ENCODE data around the gene ZDHHC7. TPM values are rescaled to one million over a fixed set of nuclear protein-coding genes. Genes with fewer than 3 reads are reported as not detected.
A peak's percentile ranks its signal among the peaks of the same experiment; 100 is the strongest.

Gene ZDHHC7
- total RNA-seq, 2 donors from 2014 or later: 33.2 to 35.2 TPM

DNA sequence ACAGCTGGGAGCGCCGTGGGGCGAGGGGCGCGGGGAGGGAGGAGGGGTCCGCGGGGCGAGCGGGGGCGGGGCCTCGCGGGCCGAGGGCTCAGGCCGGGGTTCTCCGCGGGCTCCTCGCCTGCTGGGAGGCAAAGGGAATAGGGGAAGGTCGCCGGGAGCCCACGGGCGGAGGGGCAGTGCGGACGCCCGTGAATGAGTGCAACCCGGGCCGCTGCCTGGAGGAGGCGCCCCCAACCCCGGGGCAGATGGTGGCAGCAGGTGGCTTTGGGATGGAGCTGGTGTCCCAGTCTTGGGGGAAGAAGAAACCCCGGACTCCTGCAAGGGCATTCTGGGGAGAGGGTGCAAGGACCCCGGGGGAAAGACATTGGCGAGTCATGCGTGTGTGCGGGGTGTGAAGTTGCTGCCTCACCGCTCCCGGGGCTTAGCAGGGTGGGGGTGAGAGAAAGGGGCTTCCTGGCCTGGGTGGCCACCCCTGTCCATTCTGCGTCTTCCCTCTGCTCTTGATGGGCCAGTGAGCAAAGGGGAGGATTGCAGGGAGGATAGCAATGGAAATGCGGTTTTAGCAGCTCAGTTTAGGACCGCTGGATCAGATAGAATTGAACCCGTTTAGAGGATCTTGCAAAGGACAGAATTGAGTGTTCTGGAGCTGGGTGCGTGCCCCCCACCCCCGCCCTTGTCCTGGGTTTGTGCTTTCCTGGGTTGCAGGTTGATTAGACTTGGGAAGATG lies 16.8 kb upstream of the ZDHHC7 start:
- DNase-seq (no peak), ATAC-seq (peak; percentile 17 to 34)
- intact Hi-C loops (cut with DNase I): no loop called here

DNA sequence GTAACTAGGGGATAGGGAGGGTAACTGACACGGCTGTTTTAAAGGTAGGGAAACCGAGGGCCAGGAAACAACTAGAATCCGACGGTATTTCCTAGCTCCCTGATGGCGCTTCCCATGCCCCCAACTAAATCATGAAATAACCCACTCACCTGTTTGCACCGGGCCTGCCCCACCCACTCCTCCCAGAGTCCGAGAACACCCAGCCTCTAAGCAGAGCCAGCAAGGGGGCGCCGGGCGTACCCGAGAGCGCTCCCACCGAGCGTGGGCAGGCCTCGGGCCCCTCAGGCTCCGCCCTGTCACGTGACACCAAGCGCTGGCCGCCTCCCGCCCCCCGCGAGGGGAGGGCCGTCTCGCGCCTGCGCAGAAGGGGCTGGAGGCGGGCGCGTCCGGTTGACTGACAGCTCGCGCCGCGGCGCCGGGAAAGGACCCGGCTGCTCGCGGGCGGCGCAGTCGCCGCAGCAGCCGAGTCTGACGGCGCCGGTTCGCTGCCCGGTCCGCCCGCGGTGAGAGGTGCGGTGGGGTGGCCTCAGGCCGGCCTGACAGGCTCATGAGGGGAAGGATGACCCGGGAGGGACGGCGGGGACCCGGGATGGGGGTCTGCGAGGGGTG lies 16.1 kb upstream of the ZDHHC7 start, which contains the start of gene KIAA0513:
KIAA0513 (plus strand) TSS at position 447 of the 609 bp plus-strand sequence. CDS start 39,277 bp downstream, outside the sequence.
- peak; percentile 94 for DNase-seq
- ATAC-seq: peak; percentile 92 to 94
- intact Hi-C loops (cut with DNase I): no loop called here

DNA sequence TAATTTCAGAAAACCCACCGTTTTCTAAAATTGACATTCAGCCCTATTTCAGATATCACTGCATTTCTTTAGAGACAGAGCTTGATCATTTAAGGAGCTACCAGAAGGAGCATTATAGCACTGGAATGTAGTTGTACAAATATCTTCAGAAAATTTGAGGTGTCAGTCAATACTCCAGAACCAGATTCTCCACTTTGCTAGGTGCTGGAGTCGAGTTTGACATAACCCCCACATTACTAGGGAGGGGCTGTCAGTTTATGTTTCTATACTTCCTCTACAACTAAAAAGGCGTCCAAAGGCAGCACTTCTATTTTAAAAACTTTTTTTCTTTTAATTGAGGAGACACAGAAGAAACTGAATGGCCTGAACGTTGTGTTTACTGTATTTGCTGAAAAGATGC lies 15.4 kb upstream of the ZDHHC7 start:
- intact Hi-C loops (cut with DNase I): no loop called here
- ATAC-seq: no peak
- DNase-seq: no peak

DNA sequence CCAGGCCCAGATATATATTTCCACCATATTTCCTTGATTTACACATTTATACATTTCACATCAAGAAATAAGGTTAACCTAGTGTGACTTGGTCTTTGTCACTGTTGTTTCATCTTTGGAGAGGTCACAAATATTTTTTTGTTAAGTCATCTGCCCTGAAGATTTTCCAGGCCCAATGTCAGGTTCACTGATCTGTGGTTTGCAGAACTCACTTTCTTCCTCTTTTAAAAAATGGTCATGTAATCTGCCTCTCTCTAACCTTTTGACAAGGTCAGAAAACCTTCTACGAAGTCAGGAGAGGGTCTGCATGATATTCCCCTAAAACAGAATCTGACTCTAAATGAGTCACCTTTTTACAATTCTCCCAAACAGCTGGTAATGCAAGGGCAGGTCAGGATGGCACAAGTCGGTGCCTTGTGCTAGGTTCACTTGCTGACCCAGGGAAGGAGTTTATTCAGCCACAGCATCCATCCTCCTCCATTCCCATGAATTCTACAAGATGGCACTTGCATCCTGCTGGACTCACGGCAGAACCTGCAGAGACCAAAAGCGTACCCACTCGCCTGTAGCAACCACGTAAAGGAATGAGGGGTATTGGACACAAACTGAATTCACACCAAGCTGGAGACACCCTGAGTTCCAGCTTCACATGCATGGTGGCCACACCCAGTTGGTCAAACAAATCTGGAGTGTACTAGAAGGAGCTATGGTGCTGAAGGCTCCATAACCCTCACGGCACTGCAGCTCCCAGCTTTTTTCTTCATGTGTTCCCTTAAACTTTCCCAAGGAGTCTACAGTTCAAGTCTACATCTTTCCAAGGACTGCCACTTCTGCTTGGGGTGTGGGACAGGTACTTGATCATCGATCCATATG lies 14.7 kb upstream of the ZDHHC7 start:
- intact Hi-C loops (cut with DNase I): no loop called here
- DNase-seq (no peak), ATAC-seq (no peak)

GRCh38 chr16:85019659-85020245 lies 8.4 kb upstream of the ZDHHC7 start:
- peak; percentile 47 for DNase-seq
- intact Hi-C loops (cut with DNase I): loop anchor here in 1 of 2 donors (10.0 kb wide), 1 partner anchor 65 kb away; no protein-coding TSS in a partner anchor
- ATAC-seq: peak; percentile 38 to 79

DNA sequence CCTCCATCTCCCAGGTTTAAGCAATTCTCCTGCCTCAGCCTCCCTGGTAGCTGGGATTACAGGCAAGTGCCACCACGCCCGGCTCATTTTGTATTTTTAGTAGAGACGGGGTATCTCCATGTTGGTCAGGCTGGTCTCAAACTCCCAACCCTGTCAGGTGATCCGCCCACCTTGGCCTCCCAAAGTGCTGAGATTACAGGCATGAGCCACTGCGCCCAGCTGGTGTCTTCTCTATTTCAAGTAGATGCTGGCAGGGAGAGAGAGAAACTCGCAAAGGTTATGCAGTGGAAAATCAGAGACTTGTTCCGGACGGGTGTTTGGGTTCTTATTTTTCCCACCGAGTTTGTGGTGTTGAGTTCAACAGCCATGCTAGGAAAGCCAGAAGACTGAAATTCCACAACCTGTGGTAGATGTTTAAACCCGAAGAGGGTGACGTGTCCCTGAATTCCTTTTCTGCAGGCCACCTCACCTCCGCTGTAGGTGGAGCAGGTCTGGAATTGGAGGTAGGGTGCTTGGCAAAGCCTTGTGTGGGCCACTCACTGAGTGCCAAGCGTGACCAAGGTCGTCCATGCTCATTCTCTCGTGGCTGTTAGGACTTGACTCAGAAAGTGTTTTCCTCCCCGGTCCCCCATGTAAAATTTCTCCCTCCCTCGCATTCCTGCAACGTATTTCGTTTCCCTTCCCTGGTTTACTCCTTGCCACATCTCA lies 7.3 kb upstream of the ZDHHC7 start:
- intact Hi-C loops (cut with DNase I): loop anchor here in 1 of 2 donors (10.0 kb wide), 1 partner anchor 66 kb away; no protein-coding TSS in a partner anchor
- no peak for ATAC-seq
- no peak for DNase-seq

DNA sequence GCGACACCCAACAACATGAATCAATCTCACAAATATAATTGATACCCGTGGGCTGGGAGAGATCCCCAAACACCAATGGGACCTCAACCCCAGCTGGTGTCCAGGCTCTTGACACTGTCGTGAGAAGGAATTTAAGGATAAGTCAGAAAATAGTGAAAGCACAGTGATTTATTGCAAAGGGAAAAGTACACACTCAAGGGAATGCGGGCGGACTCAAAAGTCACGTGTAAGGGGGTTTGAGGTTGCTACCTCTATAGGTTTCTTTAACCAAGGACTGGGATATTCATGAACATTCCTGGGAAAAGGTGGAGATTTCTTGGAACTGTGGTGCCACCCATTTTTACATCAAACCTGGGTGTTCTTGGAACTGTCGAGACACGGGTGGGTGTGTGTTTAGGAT lies 6.3 kb upstream of the ZDHHC7 start:
- no peak for DNase-seq
- intact Hi-C loops (cut with DNase I): loop anchor here in 1 of 2 donors (10.0 kb wide), 1 partner anchor 67 kb away; no protein-coding TSS in a partner anchor
- ATAC-seq: no peak

DNA sequence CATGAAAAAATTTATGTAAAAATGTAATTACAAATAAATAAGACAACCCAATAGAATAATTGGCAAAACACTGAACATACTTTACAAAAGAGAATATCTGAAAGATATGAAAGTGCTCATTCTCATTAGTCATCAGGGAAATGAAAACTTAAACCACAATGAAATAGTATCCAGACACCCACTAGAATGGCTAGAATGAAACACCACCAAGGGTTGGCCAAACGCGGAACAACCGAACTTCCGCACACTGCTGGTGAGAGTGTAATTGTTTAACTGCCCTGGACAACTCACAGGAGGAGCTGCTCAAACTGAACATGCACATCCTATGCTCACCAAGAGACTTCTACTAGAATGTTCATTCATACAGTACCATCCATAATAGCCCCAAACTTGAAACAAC lies 5.8 kb upstream of the ZDHHC7 start:
- peak; percentile 30 to 50 for ATAC-seq

DNA sequence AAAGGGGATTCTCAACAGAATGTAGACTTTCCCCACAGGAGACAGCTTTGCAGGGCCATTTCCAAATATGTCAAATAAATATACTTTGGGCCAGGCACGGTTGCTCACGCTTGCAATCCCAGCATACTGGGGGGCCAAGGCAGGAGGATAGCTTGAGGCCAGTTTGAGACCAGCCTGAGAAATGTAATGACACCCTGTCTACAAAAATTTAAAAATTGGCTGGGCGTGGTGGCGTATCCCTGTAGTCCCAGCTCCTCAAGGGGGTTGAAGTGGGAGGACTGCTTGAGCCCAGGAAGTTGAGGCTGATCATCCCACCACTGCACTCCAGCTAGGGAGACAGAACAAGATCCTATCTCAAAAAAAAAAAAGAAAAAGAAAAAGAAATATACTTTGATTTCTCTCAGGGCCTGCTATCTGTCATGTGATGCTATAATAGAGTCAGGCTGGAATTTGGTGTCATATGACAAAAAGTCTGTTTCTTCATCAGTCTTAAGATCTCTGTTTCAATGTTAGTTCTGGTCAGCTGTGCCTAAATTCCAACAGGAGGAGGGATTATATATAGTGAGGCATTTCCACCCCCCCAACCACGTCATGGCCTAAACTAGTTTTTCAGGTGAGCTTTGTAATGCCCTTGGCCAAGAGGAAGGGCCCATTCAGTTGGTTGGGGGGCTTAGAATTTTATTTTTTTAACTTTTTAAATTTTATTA lies 4.3 kb upstream of the ZDHHC7 start:
- DNase-seq (no peak), ATAC-seq (no peak)
- intact Hi-C loops (cut with DNase I): loop anchor here in 1 of 2 donors (10.0 kb wide), 1 partner anchor 69 kb away; no protein-coding TSS in a partner anchor

More for the DNA sequence above, 5.8 kb upstream of the ZDHHC7 start:
- intact Hi-C loops (cut with DNase I): loop anchor here in 1 of 2 donors (10.0 kb wide), 1 partner anchor 68 kb away; no protein-coding TSS in a partner anchor
- no peak for DNase-seq

GRCh38 chr16:85014311-85014710 lies 3.0 kb upstream of the ZDHHC7 start:
- ATAC-seq (no peak), DNase-seq (no peak)
- intact Hi-C loops (cut with DNase I): loop anchor here in 1 of 2 donors (10.0 kb wide), 1 partner anchor 70 kb away; no protein-coding TSS in a partner anchor

GRCh38 chr16:85011846-85012284 lies 530 bp upstream of the ZDHHC7 start:
- intact Hi-C loops (cut with DNase I): loop anchor here in 1 of 2 donors (10.0 kb wide), 1 partner anchor 73 kb away; no protein-coding TSS in a partner anchor
- no peak for DNase-seq
- ATAC-seq: peak; percentile 31 to 38

DNA sequence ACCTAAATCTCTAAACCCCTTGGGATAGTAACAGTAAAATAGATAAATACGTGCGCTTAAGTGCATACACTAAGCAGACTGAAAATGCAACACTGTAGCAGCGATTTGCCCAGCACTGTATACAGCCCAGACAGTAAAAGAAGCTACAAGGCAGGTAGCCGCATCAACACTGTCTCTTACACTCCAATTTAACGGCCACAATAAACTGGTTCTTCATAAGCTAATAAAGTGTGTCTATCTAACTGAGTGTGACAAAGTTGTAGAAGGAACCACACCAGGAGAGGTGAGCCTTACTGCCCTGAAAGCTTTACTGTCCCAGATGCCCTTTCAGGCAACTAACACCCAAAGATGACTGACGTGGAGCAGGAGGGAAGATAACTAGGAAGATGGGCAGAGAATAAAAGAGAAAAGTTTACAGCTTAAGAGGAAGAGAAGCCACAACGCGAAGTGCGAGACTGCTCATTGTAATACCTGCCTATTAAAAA lies 847 bp downstream of the ZDHHC7 start:
- no peak for DNase-seq
- intact Hi-C loops (cut with DNase I): loop anchor here in 1 of 2 donors (10.0 kb wide), 1 partner anchor 74 kb away; no protein-coding TSS in a partner anchor
- no peak for ATAC-seq

- intact Hi-C loops (cut with DNase I): no loop called here
- ATAC-seq: no peak
These were observed 3.1 kb downstream of the ZDHHC7 start for GRCh38 chr16:85008271-85008670.

GRCh38 chr16:85007496-85008214 lies 3.7 kb downstream of the ZDHHC7 start:
- ATAC-seq: no peak
- intact Hi-C loops (cut with DNase I): no loop called here

More at GRCh38 chr16:85008271-85008670, 3.1 kb downstream of the ZDHHC7 start:
- no peak for DNase-seq

GRCh38 chr16:85006639-85007038 lies 4.7 kb downstream of the ZDHHC7 start:
- intact Hi-C loops (cut with DNase I): no loop called here
- ATAC-seq: no peak
- DNase-seq: no peak

More at GRCh38 chr16:85007496-85008214, 3.7 kb downstream of the ZDHHC7 start:
- no peak for DNase-seq

DNA sequence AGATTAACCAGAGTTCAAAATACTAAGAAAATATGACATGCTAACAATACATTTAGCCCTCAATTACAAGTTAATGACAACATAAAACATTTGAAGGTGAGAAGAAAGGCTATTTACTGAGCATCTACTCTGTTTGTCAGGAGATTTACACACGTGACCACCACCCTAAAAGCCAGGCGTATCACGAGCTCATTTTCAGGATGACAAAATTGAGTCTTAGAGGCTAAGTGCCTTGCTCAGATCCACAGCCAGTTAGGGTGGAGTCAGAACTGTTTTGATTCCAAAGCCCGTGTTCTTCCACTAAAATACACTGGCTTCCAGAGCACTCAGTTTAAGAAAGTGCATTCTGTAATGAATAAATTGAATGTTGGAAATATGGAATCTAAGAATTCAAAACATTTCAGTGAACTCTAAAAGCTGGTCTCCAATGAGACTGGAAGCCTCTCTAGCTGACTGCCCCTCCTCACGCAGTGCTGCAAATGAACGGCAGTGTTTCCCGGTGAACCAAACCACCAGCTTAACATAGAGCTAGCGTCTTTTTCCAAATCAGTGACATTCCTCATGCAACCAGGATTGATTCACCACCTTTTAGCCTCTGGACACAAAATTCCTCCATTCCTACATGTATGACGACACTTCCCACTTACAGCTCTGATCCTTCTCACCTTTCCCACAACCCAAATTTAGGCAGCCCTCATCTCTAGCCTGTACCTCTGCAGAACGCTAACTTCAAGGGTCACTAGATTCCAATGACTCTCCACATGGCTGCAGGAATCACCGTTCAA lies 5.9 kb downstream of the ZDHHC7 start:
- ATAC-seq: peak; percentile 31 to 38
- no peak for DNase-seq
- intact Hi-C loops (cut with DNase I): no loop called here
